SK-N-SH (cell line): Measurements from ENCODE around the gene ZNF624. TPM values are rescaled to one million over a fixed set of nuclear protein-coding genes. Genes with fewer than 3 reads are reported as not detected.

Source experiments
- CTCF ChIA-PET: fragments of 300-600, 350-600 bp; formaldehyde crosslinking; extraction: SDS; loops from one replicate; lab custom pipeline; 2021; lab: Yijun Ruan, JAX
- POLR2A ChIA-PET: fragments of 350-600 bp; sonication (Branson Sonifier 250); formaldehyde crosslinking; extraction: SDS; loops from one replicate; lab custom pipeline; 2020; ENCODE audit warnings: antibody characterized with exemption, inconsistent platforms; lab: Yijun Ruan, JAX
- DNase-seq: peaks from one replicate; pipeline ENCODE4 v3.0.0; 2012
- H2AFZ ChIP-seq: fragments of 200-600 bp; sonication (generic); 2 replicates; pipeline ENCODE4 v1.8.1; 2016; ENCODE audit warnings: antibody characterized with exemption, mild to moderate bottlenecking, low read depth
- H3F3A ChIP-seq: fragments of 200-600 bp; sonication (generic); replicated peaks from 2 replicates; pipeline ENCODE3; 2016; ENCODE audit warnings: antibody characterized with exemption, mild to moderate bottlenecking; ENCODE audit not compliant: insufficient read depth
- H3K27ac ChIP-seq, 2 experiments: fragments of 200-500 bp in 1 of 2; fragments of 200-600 bp in 1 of 2; sonication (Bioruptor generic) in 1 of 2; sonication (generic), shearing (Covaris generic) in 1 of 2; 2 replicates each; pipeline versions ENCODE4 v1.5.1 to v1.6.1; 2014 to 2016; ENCODE audit warnings: low read depth in 2 of 2, inconsistent platforms in 1 of 2, low read length in 1 of 2, mild to moderate bottlenecking in 1 of 2, mixed read lengths in 1 of 2
- H3K27me3 ChIP-seq: fragments of 200-600 bp; sonication (generic), shearing (Covaris generic); 2 replicates; pipeline ENCODE4 v1.6.1; 2016; ENCODE audit warnings: mixed run types; ENCODE audit not compliant: insufficient read depth
- H3K36me3 ChIP-seq, 2 experiments: fragments of 200-500 bp in 1 of 2; fragments of 200-600 bp in 1 of 2; sonication (Bioruptor generic) in 1 of 2; sonication (generic) in 1 of 2; replicated peaks in 1 of 2; 2 replicates each; pipeline versions ENCODE3 to v1.5.1; 2014 to 2016; ENCODE audit warnings: low read length in 1 of 2, mild to moderate bottlenecking in 1 of 2; ENCODE audit not compliant: insufficient read depth in 2 of 2, control insufficient read depth in 1 of 2
- H3K4me1 ChIP-seq, 2 experiments: fragments of 200-500 bp in 1 of 2; fragments of 200-600 bp in 1 of 2; sonication (Bioruptor generic) in 1 of 2; sonication (generic), shearing (Covaris generic) in 1 of 2; 2 replicates each; pipeline versions ENCODE4 v1.5.1 to v1.6.1; 2014 to 2016; ENCODE audit warnings: low read depth in 1 of 2, low read length in 1 of 2, mixed run types in 1 of 2; ENCODE audit not compliant: insufficient read depth in 2 of 2, control insufficient read depth in 1 of 2
- H3K4me2 ChIP-seq: fragments of 200-600 bp; sonication (generic), shearing (Covaris generic); 2 replicates; pipeline ENCODE4 v1.6.1; 2017; ENCODE audit warnings: mixed run types
- H3K4me3 ChIP-seq, 2 experiments: fragments of 200-500 bp in 1 of 2; fragments of 200-600 bp in 1 of 2; sonication (Bioruptor generic) in 1 of 2; sonication (generic), shearing (Covaris generic) in 1 of 2; 2 replicates each; pipeline versions ENCODE4 v1.5.1 to v1.8.1; 2014 to 2016; ENCODE audit warnings: low read depth in 2 of 2, inconsistent platforms in 1 of 2, low read length in 1 of 2, mild to moderate bottlenecking in 1 of 2, mixed read lengths in 1 of 2, moderate library complexity in 1 of 2
- H3K79me2 ChIP-seq: fragments of 200-600 bp; sonication (generic); 2 replicates; pipeline ENCODE4 v1.8.1; 2017; ENCODE audit warnings: mild to moderate bottlenecking; ENCODE audit not compliant: insufficient read depth
- H3K9ac ChIP-seq: fragments of 200-600 bp; sonication (generic); 2 replicates; pipeline ENCODE4 v1.6.1; 2017; ENCODE audit warnings: mixed run types
- H3K9me2 ChIP-seq: fragments of 200-600 bp; sonication (generic); 2 replicates; pipeline ENCODE4 v1.6.1; 2017; ENCODE audit warnings: mixed run types
- H3K9me3 ChIP-seq: fragments of 200-600 bp; sonication (generic); 2 replicates; pipeline ENCODE4 v1.6.1; 2017; ENCODE audit warnings: mixed run types, mild to moderate bottlenecking, moderate library complexity
- H4K20me1 ChIP-seq: fragments of 200-600 bp; sonication (generic); 2 replicates; pipeline ENCODE4 v1.6.1; 2017; ENCODE audit warnings: mild to moderate bottlenecking, mixed run types; ENCODE audit not compliant: insufficient read depth
- EZH2phosphoT487 ChIP-seq: fragments of 200-600 bp; sonication (generic); IDR thresholded peaks from 2 replicates; pipeline ENCODE4 v1.6.1; 2017; ENCODE audit warnings: low read depth, mixed run types, mild to moderate bottlenecking, antibody characterized with exemption, moderate library complexity, borderline replicate concordance
- FOXM1 ChIP-seq: IDR thresholded peaks from 2 replicates; pipeline ENCODE4 v1.4.0; 2012; ENCODE audit warnings: low read depth, mild to moderate bottlenecking
- IRF3 ChIP-seq: fragments of 150-350 bp; IDR thresholded peaks from 2 replicates; pipeline ENCODE4 v1.6.1; 2016; ENCODE audit warnings: mild to moderate bottlenecking, low read depth, low read length
- MEF2A ChIP-seq: IDR thresholded peaks from 2 replicates; pipeline ENCODE4 v1.4.0; 2012; ENCODE audit warnings: low read depth, borderline replicate concordance
- MXI1 ChIP-seq: IDR thresholded peaks from 2 replicates; pipeline ENCODE4 v1.6.1; 2012; ENCODE audit warnings: mild to moderate bottlenecking, low read depth, low read length, improper control_type of control experiment
- RAD21 ChIP-seq: IDR thresholded peaks from 2 replicates; pipeline ENCODE4 v1.6.1; 2012; ENCODE audit warnings: mild to moderate bottlenecking, low read length
- RFX5 ChIP-seq: IDR thresholded peaks from 2 replicates; pipeline ENCODE4 v1.6.1; 2012; ENCODE audit warnings: mild to moderate bottlenecking, improper control_type of control experiment, low read length
- SMC3 ChIP-seq: IDR thresholded peaks from 2 replicates; pipeline ENCODE4 v1.6.1; 2012; ENCODE audit warnings: low read depth, low read length, improper control_type of control experiment
- TCF12 ChIP-seq: IDR thresholded peaks from 2 replicates; pipeline ENCODE4 v1.4.0; 2012
- YY1 ChIP-seq: IDR thresholded peaks from 2 replicates; pipeline ENCODE4 v1.4.0; 2012; ENCODE audit warnings: low read depth, mild to moderate bottlenecking
- WGBS: methylation state at CpG from one replicate; pipeline ENCODE4 v1.1.6; 2017; ENCODE audit warnings: low lambda C conversion rate; 5-methylcytosine and 5-hydroxymethylcytosine counted together
- polyA plus RNA-seq, 3 experiments: library from polyadenylated mRNA; depleted of rRNA; stranded (reverse); fragments of >200 nt; gene quantifications; 2 replicates each; pipeline ENCODE4 v1.2.3, GENCODE V29; 2012
- TF ChIP-seq, protein P1 (sequence below): fragments of 200-600 bp; sonication (generic); IDR thresholded peaks from 2 replicates; pipeline ENCODE4 v1.6.1; 2017; ENCODE audit warnings: antibody characterized with exemption, mild to moderate bottlenecking, moderate library complexity
- TF ChIP-seq, protein P2 (sequence below): fragments of 150-350 bp; IDR thresholded peaks from 2 replicates; pipeline ENCODE4 v1.6.1; 2017; ENCODE audit warnings: antibody characterized with exemption, low read length, low read depth, borderline replicate concordance
- TF ChIP-seq, protein P3 (sequence below): IDR thresholded peaks from 2 replicates; pipeline ENCODE4 v1.4.0; 2012; ENCODE audit warnings: low read depth, borderline replicate concordance
- TF ChIP-seq, protein P4 (sequence below): IDR thresholded peaks from 2 replicates; pipeline ENCODE4 v1.4.0; 2012; ENCODE audit warnings: low read depth, borderline replicate concordance
- TF ChIP-seq, protein P5 (sequence below): IDR thresholded peaks from 2 replicates; pipeline ENCODE4; 2012

Gene ZNF624
- polyA plus RNA-seq, 1 of the 3 experiments (the other 2 are of a cell fraction), result 0.92 TPM

- TF ChIP-seq RFX5, result no peak
- no peak for TF ChIP-seq RAD21
- TF ChIP-seq, protein P1, sequence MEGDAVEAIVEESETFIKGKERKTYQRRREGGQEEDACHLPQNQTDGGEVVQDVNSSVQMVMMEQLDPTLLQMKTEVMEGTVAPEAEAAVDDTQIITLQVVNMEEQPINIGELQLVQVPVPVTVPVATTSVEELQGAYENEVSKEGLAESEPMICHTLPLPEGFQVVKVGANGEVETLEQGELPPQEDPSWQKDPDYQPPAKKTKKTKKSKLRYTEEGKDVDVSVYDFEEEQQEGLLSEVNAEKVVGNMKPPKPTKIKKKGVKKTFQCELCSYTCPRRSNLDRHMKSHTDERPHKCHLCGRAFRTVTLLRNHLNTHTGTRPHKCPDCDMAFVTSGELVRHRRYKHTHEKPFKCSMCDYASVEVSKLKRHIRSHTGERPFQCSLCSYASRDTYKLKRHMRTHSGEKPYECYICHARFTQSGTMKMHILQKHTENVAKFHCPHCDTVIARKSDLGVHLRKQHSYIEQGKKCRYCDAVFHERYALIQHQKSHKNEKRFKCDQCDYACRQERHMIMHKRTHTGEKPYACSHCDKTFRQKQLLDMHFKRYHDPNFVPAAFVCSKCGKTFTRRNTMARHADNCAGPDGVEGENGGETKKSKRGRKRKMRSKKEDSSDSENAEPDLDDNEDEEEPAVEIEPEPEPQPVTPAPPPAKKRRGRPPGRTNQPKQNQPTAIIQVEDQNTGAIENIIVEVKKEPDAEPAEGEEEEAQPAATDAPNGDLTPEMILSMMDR, result no peak
- TF ChIP-seq, protein P2, sequence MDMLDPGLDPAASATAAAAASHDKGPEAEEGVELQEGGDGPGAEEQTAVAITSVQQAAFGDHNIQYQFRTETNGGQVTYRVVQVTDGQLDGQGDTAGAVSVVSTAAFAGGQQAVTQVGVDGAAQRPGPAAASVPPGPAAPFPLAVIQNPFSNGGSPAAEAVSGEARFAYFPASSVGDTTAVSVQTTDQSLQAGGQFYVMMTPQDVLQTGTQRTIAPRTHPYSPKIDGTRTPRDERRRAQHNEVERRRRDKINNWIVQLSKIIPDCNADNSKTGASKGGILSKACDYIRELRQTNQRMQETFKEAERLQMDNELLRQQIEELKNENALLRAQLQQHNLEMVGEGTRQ, result no peak
- TF ChIP-seq, protein P3, sequence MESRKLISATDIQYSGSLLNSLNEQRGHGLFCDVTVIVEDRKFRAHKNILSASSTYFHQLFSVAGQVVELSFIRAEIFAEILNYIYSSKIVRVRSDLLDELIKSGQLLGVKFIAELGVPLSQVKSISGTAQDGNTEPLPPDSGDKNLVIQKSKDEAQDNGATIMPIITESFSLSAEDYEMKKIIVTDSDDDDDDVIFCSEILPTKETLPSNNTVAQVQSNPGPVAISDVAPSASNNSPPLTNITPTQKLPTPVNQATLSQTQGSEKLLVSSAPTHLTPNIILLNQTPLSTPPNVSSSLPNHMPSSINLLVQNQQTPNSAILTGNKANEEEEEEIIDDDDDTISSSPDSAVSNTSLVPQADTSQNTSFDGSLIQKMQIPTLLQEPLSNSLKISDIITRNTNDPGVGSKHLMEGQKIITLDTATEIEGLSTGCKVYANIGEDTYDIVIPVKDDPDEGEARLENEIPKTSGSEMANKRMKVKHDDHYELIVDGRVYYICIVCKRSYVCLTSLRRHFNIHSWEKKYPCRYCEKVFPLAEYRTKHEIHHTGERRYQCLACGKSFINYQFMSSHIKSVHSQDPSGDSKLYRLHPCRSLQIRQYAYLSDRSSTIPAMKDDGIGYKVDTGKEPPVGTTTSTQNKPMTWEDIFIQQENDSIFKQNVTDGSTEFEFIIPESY, result no peak
- no peak for TF ChIP-seq FOXM1
- no peak for TF ChIP-seq IRF3
- no peak for TF ChIP-seq YY1
- 97% methylated on average over 4 of the region's 4 CpGs for WGBS
- no peaks in the 10 kb centered on the region for H4K20me1 ChIP-seq
- H3K36me3 ChIP-seq, result peaks cover 8 to 23% of the 10 kb centered on the region in 2 experiments
- H3F3A ChIP-seq, result no peaks in the 10 kb centered on the region
- peaks cover 0 to 7% of the 10 kb centered on the region in 2 experiments; a peak in 2 of 4 replicates for H3K4me1 ChIP-seq
- POLR2A ChIA-PET, result no interaction called here
- no peak for DNase-seq
- H3K9me3 ChIP-seq, result no peaks in the 10 kb centered on the region
- no peak overlapping the region for H3K9ac ChIP-seq
- H3K27me3 ChIP-seq, result peaks cover 7% of the 10 kb centered on the region; the same call in 1 of the 2 replicates
- H3K27ac ChIP-seq, result no peak overlapping the region
- peak overlapping the region in 1 of 2 experiments; percentile 91; a peak in 2 of 4 replicates for H3K4me3 ChIP-seq
- H2AFZ ChIP-seq, result no peak overlapping the region
- H3K79me2 ChIP-seq, result peaks cover 20% of the 10 kb centered on the region
- no peaks in the 10 kb centered on the region for H3K9me2 ChIP-seq
- CTCF ChIA-PET, result interaction anchor here (0.9 kb wide), 1 partner anchor 68 kb away, joined by 4 read pairs; no protein-coding TSS in a partner anchor
- peak overlapping the region; percentile 82 for H3K4me2 ChIP-seq
These were observed 1.4 kb downstream of the ZNF624 start for GRCh38 chr17:16652252-16652651.

GRCh38 chr17:16649585-16649984 lies 4.1 kb downstream of the ZNF624 start:
- TF ChIP-seq IRF3 (no peak), EZH2phosphoT487 (no peak), MEF2A (no peak), MXI1 (no peak), TCF12 (no peak), SMC3 (no peak)
- TF ChIP-seq, protein P4, sequence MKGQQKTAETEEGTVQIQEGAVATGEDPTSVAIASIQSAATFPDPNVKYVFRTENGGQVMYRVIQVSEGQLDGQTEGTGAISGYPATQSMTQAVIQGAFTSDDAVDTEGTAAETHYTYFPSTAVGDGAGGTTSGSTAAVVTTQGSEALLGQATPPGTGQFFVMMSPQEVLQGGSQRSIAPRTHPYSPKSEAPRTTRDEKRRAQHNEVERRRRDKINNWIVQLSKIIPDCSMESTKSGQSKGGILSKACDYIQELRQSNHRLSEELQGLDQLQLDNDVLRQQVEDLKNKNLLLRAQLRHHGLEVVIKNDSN, result no peak
- TF ChIP-seq, protein P5, sequence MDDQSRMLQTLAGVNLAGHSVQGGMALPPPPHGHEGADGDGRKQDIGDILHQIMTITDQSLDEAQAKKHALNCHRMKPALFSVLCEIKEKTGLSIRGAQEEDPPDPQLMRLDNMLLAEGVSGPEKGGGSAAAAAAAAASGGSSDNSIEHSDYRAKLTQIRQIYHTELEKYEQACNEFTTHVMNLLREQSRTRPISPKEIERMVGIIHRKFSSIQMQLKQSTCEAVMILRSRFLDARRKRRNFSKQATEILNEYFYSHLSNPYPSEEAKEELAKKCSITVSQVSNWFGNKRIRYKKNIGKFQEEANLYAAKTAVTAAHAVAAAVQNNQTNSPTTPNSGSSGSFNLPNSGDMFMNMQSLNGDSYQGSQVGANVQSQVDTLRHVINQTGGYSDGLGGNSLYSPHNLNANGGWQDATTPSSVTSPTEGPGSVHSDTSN, result no peak
- TF ChIP-seq, protein P2, result no peak
- no peaks in the 10 kb centered on the region for H3K9me2 ChIP-seq
- H3K36me3 ChIP-seq, result peaks cover 19 to 48% of the 10 kb centered on the region in 2 experiments
- WGBS, result 96% methylated on average over 3 of the region's 3 CpGs
- no peak overlapping the region for H3K4me2 ChIP-seq
- H3K9me3 ChIP-seq, result no peaks in the 10 kb centered on the region
- no peak overlapping the region for H3K27ac ChIP-seq
- H4K20me1 ChIP-seq, result no peaks in the 10 kb centered on the region
- no peak overlapping the region for H3K4me3 ChIP-seq
- H2AFZ ChIP-seq, result no peak overlapping the region
- DNase-seq, result no peak
- H3F3A ChIP-seq, result peaks cover 2% of the 10 kb centered on the region
- CTCF ChIA-PET, result interaction anchor here (1.2 to 1.4 kb wide), 2 partner anchors 60 to 114 kb away, joined by 3 to 5 read pairs; no protein-coding TSS in a partner anchor
- peaks cover 0 to 7% of the 10 kb centered on the region in 2 experiments; a peak in 2 of 4 replicates for H3K4me1 ChIP-seq
- no peaks in the 10 kb centered on the region for H3K27me3 ChIP-seq
- H3K79me2 ChIP-seq, result peaks cover 20% of the 10 kb centered on the region
- no peak overlapping the region for H3K9ac ChIP-seq
- POLR2A ChIA-PET, result no interaction called here
